Liver (tissue), 3 donors: ENCODE results near the gene ABCA4.

Experiments used
- GABPA ChIP-seq, 2 donors: IDR thresholded peaks in 1 of 2; conservative IDR thresholded peaks in 1 of 2; 2 replicates each; pipeline ENCODE4 v1.6.1; 2016; ENCODE audit warnings: antibody characterized with exemption in 2 of 2, mild to moderate bottlenecking in 1 of 2, moderate library complexity in 1 of 2
- JUND ChIP-seq, 2 donors: IDR thresholded peaks; 2 replicates each; pipeline ENCODE4 v1.6.1; 2016; ENCODE audit warnings: antibody characterized with exemption in 2 of 2
- RAD21 ChIP-seq, 2 donors: IDR thresholded peaks; 2 replicates each; pipeline ENCODE4 v1.6.1; 2016; ENCODE audit warnings: antibody characterized with exemption in 2 of 2, mild to moderate bottlenecking in 2 of 2
- RXRA ChIP-seq, 2 donors: IDR thresholded peaks; 2 replicates each; pipeline ENCODE4 v1.6.1; 2017 to 2018; ENCODE audit warnings: antibody characterized with exemption in 2 of 2, mild to moderate bottlenecking in 1 of 2
- SP1 ChIP-seq: IDR thresholded peaks from 2 replicates; pipeline ENCODE4 v1.6.1; 2018; ENCODE audit warnings: antibody characterized with exemption, mild to moderate bottlenecking
- TAF1 ChIP-seq: conservative IDR thresholded peaks from 2 replicates; pipeline ENCODE4 v1.6.1; 2016; ENCODE audit warnings: antibody characterized with exemption, mild to moderate bottlenecking
- TF ChIP-seq, protein P1 (sequence below): fragments of 150-350 bp; IDR thresholded peaks from 2 replicates; pipeline ENCODE4 v1.5.1; 2017; ENCODE audit warnings: improper control_type of control experiment, low read depth, low read length; ENCODE audit not compliant: missing input control
- TF ChIP-seq, protein P2 (sequence below): IDR thresholded peaks from 2 replicates; pipeline ENCODE4 v1.6.1; 2016; ENCODE audit warnings: antibody characterized with exemption
- TF ChIP-seq, protein P3 (sequence below): IDR thresholded peaks from 2 replicates; pipeline ENCODE4 v1.6.1; 2016; ENCODE audit warnings: antibody characterized with exemption
- TF ChIP-seq, protein P4 (sequence below): IDR thresholded peaks from 2 replicates; pipeline ENCODE4 v1.6.1; 2016; ENCODE audit warnings: antibody characterized with exemption, mild to moderate bottlenecking
- donor health status: healthy.
- donor health status: healthy.

DNA sequence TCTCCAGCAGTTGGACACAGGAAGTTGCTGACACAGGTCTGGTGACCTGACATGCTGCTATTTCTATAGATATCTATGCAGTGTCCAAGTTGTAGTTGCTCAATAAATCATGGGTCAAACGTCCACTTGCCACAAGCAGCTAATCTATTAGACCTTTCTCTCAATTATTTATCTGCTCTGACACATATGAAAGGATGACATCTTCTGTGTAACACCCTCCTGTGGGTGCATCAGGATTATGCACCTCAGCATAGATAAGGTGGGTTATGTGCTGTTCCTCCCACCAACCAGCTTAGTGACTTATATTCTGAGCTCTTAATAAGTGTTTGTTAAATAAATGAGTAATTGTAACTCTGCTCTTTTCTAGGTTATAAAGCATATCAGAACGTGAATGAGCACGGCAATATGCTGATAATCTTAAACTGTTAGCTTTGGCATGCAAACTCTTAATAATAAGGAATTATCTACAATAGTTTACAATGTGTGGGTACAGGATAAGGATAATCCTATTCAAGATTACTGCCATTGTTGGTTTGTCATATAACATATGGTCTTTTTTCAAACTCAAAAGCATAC, 121.0 kb downstream of the ABCA4 start:
- TF ChIP-seq, protein P1, sequence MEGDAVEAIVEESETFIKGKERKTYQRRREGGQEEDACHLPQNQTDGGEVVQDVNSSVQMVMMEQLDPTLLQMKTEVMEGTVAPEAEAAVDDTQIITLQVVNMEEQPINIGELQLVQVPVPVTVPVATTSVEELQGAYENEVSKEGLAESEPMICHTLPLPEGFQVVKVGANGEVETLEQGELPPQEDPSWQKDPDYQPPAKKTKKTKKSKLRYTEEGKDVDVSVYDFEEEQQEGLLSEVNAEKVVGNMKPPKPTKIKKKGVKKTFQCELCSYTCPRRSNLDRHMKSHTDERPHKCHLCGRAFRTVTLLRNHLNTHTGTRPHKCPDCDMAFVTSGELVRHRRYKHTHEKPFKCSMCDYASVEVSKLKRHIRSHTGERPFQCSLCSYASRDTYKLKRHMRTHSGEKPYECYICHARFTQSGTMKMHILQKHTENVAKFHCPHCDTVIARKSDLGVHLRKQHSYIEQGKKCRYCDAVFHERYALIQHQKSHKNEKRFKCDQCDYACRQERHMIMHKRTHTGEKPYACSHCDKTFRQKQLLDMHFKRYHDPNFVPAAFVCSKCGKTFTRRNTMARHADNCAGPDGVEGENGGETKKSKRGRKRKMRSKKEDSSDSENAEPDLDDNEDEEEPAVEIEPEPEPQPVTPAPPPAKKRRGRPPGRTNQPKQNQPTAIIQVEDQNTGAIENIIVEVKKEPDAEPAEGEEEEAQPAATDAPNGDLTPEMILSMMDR = no peak
- no peak for TF ChIP-seq TAF1
- TF ChIP-seq, protein P2, sequence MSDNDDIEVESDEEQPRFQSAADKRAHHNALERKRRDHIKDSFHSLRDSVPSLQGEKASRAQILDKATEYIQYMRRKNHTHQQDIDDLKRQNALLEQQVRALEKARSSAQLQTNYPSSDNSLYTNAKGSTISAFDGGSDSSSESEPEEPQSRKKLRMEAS = no peak
- TF ChIP-seq SP1 = peak; percentile 52
- peak in 1 of 2 donors; percentile 49 for TF ChIP-seq RAD21 (IDR thresholded peaks at IDR 0.05)
- no peak for TF ChIP-seq GABPA (IDR thresholded peaks at IDR 0.05 in 1 of 2, conservative IDR thresholded peaks at IDR 0.05 in 1 of 2)
- TF ChIP-seq, protein P3, sequence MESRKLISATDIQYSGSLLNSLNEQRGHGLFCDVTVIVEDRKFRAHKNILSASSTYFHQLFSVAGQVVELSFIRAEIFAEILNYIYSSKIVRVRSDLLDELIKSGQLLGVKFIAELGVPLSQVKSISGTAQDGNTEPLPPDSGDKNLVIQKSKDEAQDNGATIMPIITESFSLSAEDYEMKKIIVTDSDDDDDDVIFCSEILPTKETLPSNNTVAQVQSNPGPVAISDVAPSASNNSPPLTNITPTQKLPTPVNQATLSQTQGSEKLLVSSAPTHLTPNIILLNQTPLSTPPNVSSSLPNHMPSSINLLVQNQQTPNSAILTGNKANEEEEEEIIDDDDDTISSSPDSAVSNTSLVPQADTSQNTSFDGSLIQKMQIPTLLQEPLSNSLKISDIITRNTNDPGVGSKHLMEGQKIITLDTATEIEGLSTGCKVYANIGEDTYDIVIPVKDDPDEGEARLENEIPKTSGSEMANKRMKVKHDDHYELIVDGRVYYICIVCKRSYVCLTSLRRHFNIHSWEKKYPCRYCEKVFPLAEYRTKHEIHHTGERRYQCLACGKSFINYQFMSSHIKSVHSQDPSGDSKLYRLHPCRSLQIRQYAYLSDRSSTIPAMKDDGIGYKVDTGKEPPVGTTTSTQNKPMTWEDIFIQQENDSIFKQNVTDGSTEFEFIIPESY = no peak
- TF ChIP-seq, protein P4, sequence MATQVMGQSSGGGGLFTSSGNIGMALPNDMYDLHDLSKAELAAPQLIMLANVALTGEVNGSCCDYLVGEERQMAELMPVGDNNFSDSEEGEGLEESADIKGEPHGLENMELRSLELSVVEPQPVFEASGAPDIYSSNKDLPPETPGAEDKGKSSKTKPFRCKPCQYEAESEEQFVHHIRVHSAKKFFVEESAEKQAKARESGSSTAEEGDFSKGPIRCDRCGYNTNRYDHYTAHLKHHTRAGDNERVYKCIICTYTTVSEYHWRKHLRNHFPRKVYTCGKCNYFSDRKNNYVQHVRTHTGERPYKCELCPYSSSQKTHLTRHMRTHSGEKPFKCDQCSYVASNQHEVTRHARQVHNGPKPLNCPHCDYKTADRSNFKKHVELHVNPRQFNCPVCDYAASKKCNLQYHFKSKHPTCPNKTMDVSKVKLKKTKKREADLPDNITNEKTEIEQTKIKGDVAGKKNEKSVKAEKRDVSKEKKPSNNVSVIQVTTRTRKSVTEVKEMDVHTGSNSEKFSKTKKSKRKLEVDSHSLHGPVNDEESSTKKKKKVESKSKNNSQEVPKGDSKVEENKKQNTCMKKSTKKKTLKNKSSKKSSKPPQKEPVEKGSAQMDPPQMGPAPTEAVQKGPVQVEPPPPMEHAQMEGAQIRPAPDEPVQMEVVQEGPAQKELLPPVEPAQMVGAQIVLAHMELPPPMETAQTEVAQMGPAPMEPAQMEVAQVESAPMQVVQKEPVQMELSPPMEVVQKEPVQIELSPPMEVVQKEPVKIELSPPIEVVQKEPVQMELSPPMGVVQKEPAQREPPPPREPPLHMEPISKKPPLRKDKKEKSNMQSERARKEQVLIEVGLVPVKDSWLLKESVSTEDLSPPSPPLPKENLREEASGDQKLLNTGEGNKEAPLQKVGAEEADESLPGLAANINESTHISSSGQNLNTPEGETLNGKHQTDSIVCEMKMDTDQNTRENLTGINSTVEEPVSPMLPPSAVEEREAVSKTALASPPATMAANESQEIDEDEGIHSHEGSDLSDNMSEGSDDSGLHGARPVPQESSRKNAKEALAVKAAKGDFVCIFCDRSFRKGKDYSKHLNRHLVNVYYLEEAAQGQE = no peak
- TF ChIP-seq JUND (IDR thresholded peaks at IDR 0.05) = no peak
- TF ChIP-seq RXRA (IDR thresholded peaks at IDR 0.05) = no peak
